SIG-M5 treated with dmso at 0.1 percent for 504 hours (cell line): ENCODE data around the gene IMPDH1.
"Not testable (repeated sequence)": the region's sequence is repeated elsewhere in the genome, so short reads cannot be mapped to it uniquely, and the experiment has no call there.

ENCODE experiments used
- DNase-seq: peaks from one replicate; lab custom pipeline; 2025; ENCODE audit not compliant: unreplicated experiment; lab: John Stamatoyannopoulos, UW

The IMPDH1 gene

GRCh38 chr7:128409596-128410450 is at the start of gene IMPDH1:
Gene IMPDH1 (minus strand): TSS chr7:128409982. CDS start chr7:128409901, 81 bp downstream.
- peak; percentile 79 for DNase-seq

- peak; percentile 83 for DNase-seq
Measured at GRCh38 chr7:128459394-128459878, 49.7 kb upstream of the IMPDH1 start.

- DNase-seq, result no peak
Measured at GRCh38 chr7:128458956-128459355, 49.2 kb upstream of the IMPDH1 start.

GRCh38 chr7:128457385-128457784 is 47.6 kb upstream of the IMPDH1 start:
- not testable (repeated sequence) for DNase-seq

- DNase-seq, result peak; percentile 33
Measured at GRCh38 chr7:128456255-128456725, 46.5 kb upstream of the IMPDH1 start.

GRCh38 chr7:128455543-128456254 is 45.9 kb upstream of the IMPDH1 start, which contains the start of gene HILPDA:
Gene HILPDA (plus strand): TSS chr7:128455878. CDS start chr7:128457269, 1,391 bp downstream.
- DNase-seq, result peak; percentile 86

GRCh38 chr7:128454808-128455542 is 45.2 kb upstream of the IMPDH1 start:
- DNase-seq, result no peak

- no peak for DNase-seq
Measured at GRCh38 chr7:128453836-128454804, 44.3 kb upstream of the IMPDH1 start.

GRCh38 chr7:128452552-128452951 is 42.8 kb upstream of the IMPDH1 start:
- DNase-seq, result no peak

GRCh38 chr7:128450913-128451312 is 41.1 kb upstream of the IMPDH1 start:
- no peak for DNase-seq

- peak; percentile 84 for DNase-seq
Measured at GRCh38 chr7:128450409-128450808, 40.6 kb upstream of the IMPDH1 start.

- DNase-seq, result no peak
Measured at GRCh38 chr7:128448751-128449302, 39.0 kb upstream of the IMPDH1 start.

- no peak for DNase-seq
Measured at GRCh38 chr7:128447941-128448564, 38.3 kb upstream of the IMPDH1 start.

GRCh38 chr7:128446306-128446705 is 36.5 kb upstream of the IMPDH1 start:
- DNase-seq, result no peak

- DNase-seq, result peak; percentile 37
Measured at GRCh38 chr7:128443831-128444600, 34.2 kb upstream of the IMPDH1 start.

- DNase-seq, result no peak
Measured at GRCh38 chr7:128442356-128442755, 32.6 kb upstream of the IMPDH1 start.

- DNase-seq, result peak; percentile 97
Measured at GRCh38 chr7:128437426-128438332, 27.9 kb upstream of the IMPDH1 start.
